Activated B cell treated with CpG ODN at 0.5 μM for 24 hours (primary cell): ENCODE results near the gene KIF1C. TPM values are rescaled to one million over a fixed set of nuclear protein-coding genes. Genes with fewer than 3 reads are reported as not detected.

Experiments used
- ATAC-seq: fragments of 200-7000 bp; cut with Tn5 transposase; one replicate; pipeline ENCODE4 v1.10.0; 2021; ENCODE audit warnings: low read depth, mild to moderate bottlenecking, moderate library complexity
- CTCF ChIA-PET: fragments of 350-600 bp; sonication (Branson Sonifier 250); formaldehyde crosslinking; loops from one replicate; lab custom pipeline; 2021; ENCODE audit warnings: antibody characterized with exemption; lab: Charles Lee
- POLR2A ChIA-PET: fragments of 350-600 bp; sonication (Branson Sonifier 250); formaldehyde crosslinking; loops from one replicate; lab custom pipeline; 2021; ENCODE audit warnings: antibody characterized with exemption; lab: Charles Lee
- DNase-seq: peaks from one replicate; pipeline ENCODE4 v3.0.0; 2022
- H3K27ac Mint-ChIP-seq: one replicate; pipeline ENCODE4 v1.8.0; 2020; ENCODE audit warnings: mixed read lengths
- H3K27me3 Mint-ChIP-seq: one replicate; pipeline ENCODE4 v1.8.0; 2021; ENCODE audit warnings: mixed read lengths
- H3K36me3 Mint-ChIP-seq: one replicate; pipeline ENCODE4 v1.8.0; 2021; ENCODE audit warnings: low read depth, mixed read lengths
- H3K4me1 Mint-ChIP-seq: one replicate; pipeline ENCODE4 v1.8.0; 2021; ENCODE audit warnings: mixed read lengths
- H3K4me3 Mint-ChIP-seq: one replicate; pipeline ENCODE4 v1.8.0; 2020; ENCODE audit warnings: mild to moderate bottlenecking, mixed read lengths
- H3K9me3 Mint-ChIP-seq: one replicate; pipeline ENCODE4 v1.8.0; 2020; ENCODE audit warnings: mixed read lengths
- intact Hi-C: fragments of 100-400 bp; cut with micrococcal nuclease; formaldehyde crosslinking; loops from one replicate; pipeline ENCODE4 v1.15.1; 2024
- total RNA-seq: library from RNA; stranded (reverse); gene quantifications from 2 replicates; pipeline ENCODE4 v1.2.3, GENCODE V29; 2022
- TF ChIP-seq, protein P1 (sequence below): fragments of 200-600 bp; IDR thresholded peaks from one replicate; pipeline ENCODE4 v1.8.0; 2022; ENCODE audit warnings: antibody characterized with exemption, mild to moderate bottlenecking

KIF1C gene
- total RNA-seq, 1 donor from 2014 or later: 62.6 TPM

DNA sequence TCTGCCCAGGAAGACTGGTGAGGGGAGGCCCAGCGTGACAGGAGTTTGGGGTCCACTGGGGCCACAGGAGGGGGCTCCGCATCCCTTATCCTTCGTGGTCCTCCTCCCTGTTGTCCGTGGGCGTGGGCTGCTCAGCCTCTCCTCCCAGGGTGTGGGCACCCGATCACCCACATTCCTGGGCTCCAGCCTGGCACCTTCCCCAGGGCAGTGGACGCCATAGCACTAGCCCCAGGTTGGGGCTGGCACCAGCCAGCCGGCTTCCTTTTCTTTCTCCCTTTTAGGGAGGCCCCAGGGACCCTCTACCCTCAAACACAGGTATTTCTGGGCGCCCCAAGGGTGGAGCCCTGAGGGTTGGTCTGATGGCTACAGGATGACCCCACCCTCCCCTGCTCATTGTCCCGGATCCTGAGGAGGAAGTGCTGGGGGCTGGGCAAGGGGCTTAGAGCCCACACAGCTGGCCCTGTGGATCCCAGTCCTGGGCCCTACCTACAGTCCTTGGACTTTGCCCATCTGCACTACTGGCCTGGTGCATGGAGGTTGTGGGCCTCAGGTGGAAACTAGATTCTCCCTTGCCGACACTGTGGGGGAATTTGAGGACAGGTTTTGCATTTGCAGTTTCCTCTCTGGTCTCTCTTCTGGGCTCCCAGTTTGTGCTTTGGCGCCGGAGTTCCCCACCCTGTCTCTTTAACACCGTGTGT is 1.1 kb downstream of the KIF1C start:
- Mint-ChIP-seq H3K27me3 (no peaks in the 10 kb centered on the region), H3K27ac (peak overlapping the region; percentile 90), H3K9me3 (no peaks in the 10 kb centered on the region), H3K4me1 (peaks cover 20% of the 10 kb centered on the region), H3K4me3 (peak overlapping the region; percentile 85), H3K36me3 (peaks cover 39% of the 10 kb centered on the region)
- CTCF ChIA-PET: no interaction called here
- intact Hi-C loops: loop anchor here (1.0 to 5.0 kb wide), 2 partner anchors 18 to 442 kb away; partner anchors contain the start of gene MYBBP1A
- TF ChIP-seq, protein P1, sequence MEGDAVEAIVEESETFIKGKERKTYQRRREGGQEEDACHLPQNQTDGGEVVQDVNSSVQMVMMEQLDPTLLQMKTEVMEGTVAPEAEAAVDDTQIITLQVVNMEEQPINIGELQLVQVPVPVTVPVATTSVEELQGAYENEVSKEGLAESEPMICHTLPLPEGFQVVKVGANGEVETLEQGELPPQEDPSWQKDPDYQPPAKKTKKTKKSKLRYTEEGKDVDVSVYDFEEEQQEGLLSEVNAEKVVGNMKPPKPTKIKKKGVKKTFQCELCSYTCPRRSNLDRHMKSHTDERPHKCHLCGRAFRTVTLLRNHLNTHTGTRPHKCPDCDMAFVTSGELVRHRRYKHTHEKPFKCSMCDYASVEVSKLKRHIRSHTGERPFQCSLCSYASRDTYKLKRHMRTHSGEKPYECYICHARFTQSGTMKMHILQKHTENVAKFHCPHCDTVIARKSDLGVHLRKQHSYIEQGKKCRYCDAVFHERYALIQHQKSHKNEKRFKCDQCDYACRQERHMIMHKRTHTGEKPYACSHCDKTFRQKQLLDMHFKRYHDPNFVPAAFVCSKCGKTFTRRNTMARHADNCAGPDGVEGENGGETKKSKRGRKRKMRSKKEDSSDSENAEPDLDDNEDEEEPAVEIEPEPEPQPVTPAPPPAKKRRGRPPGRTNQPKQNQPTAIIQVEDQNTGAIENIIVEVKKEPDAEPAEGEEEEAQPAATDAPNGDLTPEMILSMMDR: no peak
- no peak for DNase-seq
- peak; percentile 7 for ATAC-seq
- POLR2A ChIA-PET: interaction anchor here (0.7 to 3.7 kb wide), 11 partner anchors 10 to 100 kb away, joined by 3 to 36 read pairs (median 11); partner anchors contain the start of genes C17orf107, CAMTA2, PFN1 and RNF167

DNA sequence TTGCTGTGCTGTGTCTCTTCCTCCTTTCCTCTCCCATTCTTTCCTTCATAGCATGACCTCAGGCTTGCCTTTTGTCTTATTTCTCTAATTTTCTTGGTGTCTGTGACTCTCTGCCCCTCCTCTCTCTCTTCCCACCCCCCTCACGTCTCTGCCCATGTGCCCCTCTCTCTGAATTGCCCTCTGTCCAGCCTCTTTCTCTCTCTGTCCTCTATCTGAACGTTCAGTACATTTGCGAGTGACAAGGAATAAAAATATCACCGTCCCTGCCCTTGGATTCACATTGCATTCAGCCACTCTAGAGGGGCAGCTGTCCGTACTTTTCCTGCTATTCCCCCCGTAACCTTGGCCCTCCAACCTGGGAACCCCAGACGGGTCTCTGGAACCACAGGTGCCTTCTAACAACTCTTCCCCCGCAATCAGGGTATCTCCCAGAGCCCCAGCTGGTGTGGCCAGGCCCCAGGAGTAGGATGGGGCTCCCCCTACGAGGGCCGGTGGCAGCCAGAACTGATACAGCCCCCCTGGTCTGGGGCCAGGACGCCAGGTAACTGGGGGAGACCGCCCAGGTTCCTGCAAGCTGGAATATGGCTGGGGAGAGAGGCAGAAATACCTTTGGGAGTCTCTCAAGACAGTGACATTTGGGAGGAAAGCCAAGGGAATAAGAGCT is 1.8 kb downstream of the KIF1C start:
- ATAC-seq: no peak
- intact Hi-C loops: loop anchor here (1.0 to 5.0 kb wide), 2 partner anchors 18 to 442 kb away; partner anchors contain the start of gene MYBBP1A
- ChIA-PET CTCF (interaction anchor here (0.8 kb wide), 1 partner anchor 79 kb away, joined by 3 read pairs; the partner anchor contains the start of gene ZFP3), POLR2A (interaction anchor here (1.1 to 3.7 kb wide), 8 partner anchors 11 to 100 kb away, joined by 3 to 36 read pairs (median 14); partner anchors contain the start of genes C17orf107, CAMTA2, PFN1 and RNF167)
- Mint-ChIP-seq H3K36me3 (peaks cover 46% of the 10 kb centered on the region), H3K27ac (peak overlapping the region; percentile 90), H3K4me1 (peaks cover 20% of the 10 kb centered on the region), H3K4me3 (peak overlapping the region; percentile 85), H3K27me3 (no peaks in the 10 kb centered on the region), H3K9me3 (no peaks in the 10 kb centered on the region)
- TF ChIP-seq, protein P1: no peak
- no peak for DNase-seq

DNA sequence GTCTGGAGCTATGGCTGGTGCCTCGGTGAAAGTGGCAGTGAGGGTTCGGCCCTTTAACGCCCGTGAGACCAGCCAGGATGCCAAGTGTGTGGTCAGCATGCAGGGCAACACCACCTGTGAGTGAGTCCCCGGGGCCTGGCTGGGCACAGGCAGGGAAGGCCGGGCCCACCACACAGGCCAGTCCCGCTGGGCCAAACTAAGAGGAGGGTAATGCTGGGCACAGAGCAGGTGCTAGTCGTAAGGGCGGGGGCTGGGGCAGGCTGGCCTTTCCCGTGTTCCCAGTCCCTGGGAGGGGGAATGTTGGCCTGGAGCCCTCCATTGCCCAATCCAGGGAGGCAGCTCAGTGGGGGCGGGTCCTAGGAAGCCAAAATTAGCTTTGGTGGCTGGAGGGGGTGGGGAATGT is 2.5 kb downstream of the KIF1C start:
- ATAC-seq: no peak
- Mint-ChIP-seq H3K4me1 (peaks cover 20% of the 10 kb centered on the region), H3K36me3 (peaks cover 53% of the 10 kb centered on the region), H3K9me3 (no peaks in the 10 kb centered on the region), H3K27me3 (no peaks in the 10 kb centered on the region), H3K27ac (no peak overlapping the region), H3K4me3 (no peak overlapping the region)
- intact Hi-C loops: no loop called here
- TF ChIP-seq, protein P1: no peak
- CTCF ChIA-PET: interaction anchor here (0.8 kb wide), 1 partner anchor 79 kb away, joined by 3 read pairs; the partner anchor contains the start of gene ZFP3
- no peak for DNase-seq
- POLR2A ChIA-PET: interaction anchor here (1.2 to 3.7 kb wide), 4 partner anchors 16 to 60 kb away, joined by 6 to 36 read pairs (median 21); partner anchors contain the start of genes PFN1, RNF167, SLC25A11 and SPAG7

DNA sequence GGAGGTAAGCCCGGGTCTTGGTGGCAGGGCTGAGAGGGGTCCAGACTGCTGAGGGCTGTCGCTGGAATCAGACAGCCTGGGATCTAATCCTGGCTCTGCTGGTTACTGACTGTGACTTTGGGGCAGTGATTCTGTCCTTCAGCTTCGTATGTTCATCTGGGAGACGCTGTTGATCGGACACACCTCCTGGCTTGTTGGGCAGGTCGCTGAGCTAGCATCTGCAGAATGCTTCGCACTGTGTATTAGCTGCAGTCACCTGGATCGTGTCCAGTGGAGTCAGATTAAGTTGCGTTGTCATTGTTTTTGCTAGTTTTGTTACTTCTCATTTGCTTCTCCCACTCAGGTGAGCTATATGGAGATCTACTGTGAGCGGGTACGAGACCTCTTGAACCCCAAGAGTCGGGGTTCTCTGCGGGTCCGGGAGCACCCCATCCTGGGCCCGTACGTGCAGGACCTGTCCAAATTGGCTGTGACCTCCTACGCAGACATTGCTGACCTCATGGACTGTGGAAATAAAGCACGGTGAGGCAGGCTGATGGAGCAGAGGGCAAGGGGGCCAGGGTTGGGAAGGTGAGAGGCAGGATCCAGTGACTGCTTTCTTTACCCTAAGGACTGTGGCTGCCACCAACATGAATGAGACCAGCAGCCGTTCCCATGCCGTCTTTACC is 4.5 kb downstream of the KIF1C start:
- POLR2A ChIA-PET: interaction anchor here (0.6 to 1.1 kb wide), 2 partner anchors 38 to 55 kb away, joined by 3 read pairs; no protein-coding TSS in a partner anchor
- CTCF ChIA-PET: no interaction called here
- ATAC-seq (no peak), DNase-seq (no peak)
- Mint-ChIP-seq H3K4me1 (peaks cover 17% of the 10 kb centered on the region), H3K36me3 (peaks cover 66% of the 10 kb centered on the region), H3K27me3 (no peaks in the 10 kb centered on the region), H3K9me3 (no peaks in the 10 kb centered on the region), H3K4me3 (no peak overlapping the region), H3K27ac (no peak overlapping the region)
- TF ChIP-seq, protein P1: no peak
- intact Hi-C loops: no loop called here
